K562 (cell line): ENCODE data around the gene USP46. TPM values are rescaled to one million over a fixed set of nuclear protein-coding genes. Genes with fewer than 3 reads are reported as not detected.

ENCODE experiments used
- polyA plus RNA-seq, 8 experiments: library from polyadenylated mRNA; depleted of rRNA in 4 of 8; stranded (reverse) in 5 of 8; unstranded in 3 of 8; fragments of >200 nt; fragmentation: Nextera tagmentation in 2 of 8; fragmentation: Illumina TruSeq in 1 of 8; extraction: Ambion mirVana in 2 of 8; extraction: Trizol in 1 of 8; gene quantifications; 2 replicates each; pipeline versions ENCODE4 v1.2.1 to v1.2.3, GENCODE V29; 2011 to 2014; ENCODE audit warnings: inconsistent platforms in 1 of 8, missing spikeins in 1 of 8
- total RNA-seq, 7 experiments: library from RNA; depleted of rRNA in 6 of 7; stranded (reverse); fragments of >200 nt in 6 of 7; fragmentation: Illumina TruSeq in 2 of 7; extraction: Trizol in 2 of 7; gene quantifications; 2 replicates each; pipeline versions ENCODE4 v1.2.1 to v1.2.3, GENCODE V29; 2011 to 2021; ENCODE audit warnings: low replicate concordance in 1 of 7
- TF ChIP-seq, protein P1 (sequence below): fragments of 250-450 bp; sonication (Bioruptor Pico); IDR thresholded peaks from 2 replicates; pipeline ENCODE4 v1.4.0; 2020
- TF ChIP-seq, protein P2 (sequence below): fragments of 450-650 bp; IDR thresholded peaks from 2 replicates; pipeline ENCODE4 v1.6.1; 2016; ENCODE audit warnings: antibody characterized with exemption

The USP46 gene
- total and polyA plus RNA-seq, 9 of the 15 experiments (the other 6 are each of a cell fraction or from before 2014, with no cell fraction given) = 3.0 to 11.7 (median 8.4) TPM

GRCh38 chr4:52588771-52589591 lies 70.1 kb downstream of the USP46 start (continued):
- TF ChIP-seq, protein P1, sequence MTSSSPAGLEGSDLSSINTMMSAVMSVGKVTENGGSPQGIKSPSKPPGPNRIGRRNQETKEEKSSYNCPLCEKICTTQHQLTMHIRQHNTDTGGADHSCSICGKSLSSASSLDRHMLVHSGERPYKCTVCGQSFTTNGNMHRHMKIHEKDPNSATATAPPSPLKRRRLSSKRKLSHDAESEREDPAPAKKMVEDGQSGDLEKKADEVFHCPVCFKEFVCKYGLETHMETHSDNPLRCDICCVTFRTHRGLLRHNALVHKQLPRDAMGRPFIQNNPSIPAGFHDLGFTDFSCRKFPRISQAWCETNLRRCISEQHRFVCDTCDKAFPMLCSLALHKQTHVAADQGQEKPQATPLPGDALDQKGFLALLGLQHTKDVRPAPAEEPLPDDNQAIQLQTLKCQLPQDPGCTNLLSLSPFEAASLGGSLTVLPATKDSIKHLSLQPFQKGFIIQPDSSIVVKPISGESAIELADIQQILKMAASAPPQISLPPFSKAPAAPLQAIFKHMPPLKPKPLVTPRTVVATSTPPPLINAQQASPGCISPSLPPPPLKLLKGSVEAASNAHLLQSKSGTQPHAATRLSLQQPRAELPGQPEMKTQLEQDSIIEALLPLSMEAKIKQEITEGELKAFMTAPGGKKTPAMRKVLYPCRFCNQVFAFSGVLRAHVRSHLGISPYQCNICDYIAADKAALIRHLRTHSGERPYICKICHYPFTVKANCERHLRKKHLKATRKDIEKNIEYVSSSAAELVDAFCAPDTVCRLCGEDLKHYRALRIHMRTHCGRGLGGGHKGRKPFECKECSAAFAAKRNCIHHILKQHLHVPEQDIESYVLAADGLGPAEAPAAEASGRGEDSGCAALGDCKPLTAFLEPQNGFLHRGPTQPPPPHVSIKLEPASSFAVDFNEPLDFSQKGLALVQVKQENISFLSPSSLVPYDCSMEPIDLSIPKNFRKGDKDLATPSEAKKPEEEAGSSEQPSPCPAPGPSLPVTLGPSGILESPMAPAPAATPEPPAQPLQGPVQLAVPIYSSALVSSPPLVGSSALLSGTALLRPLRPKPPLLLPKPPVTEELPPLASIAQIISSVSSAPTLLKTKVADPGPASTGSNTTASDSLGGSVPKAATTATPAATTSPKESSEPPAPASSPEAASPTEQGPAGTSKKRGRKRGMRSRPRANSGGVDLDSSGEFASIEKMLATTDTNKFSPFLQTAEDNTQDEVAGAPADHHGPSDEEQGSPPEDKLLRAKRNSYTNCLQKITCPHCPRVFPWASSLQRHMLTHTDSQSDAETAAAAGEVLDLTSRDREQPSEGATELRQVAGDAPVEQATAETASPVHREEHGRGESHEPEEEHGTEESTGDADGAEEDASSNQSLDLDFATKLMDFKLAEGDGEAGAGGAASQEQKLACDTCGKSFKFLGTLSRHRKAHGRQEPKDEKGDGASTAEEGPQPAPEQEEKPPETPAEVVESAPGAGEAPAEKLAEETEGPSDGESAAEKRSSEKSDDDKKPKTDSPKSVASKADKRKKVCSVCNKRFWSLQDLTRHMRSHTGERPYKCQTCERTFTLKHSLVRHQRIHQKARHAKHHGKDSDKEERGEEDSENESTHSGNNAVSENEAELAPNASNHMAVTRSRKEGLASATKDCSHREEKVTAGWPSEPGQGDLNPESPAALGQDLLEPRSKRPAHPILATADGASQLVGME (CRISPR knock-in tag) = no peak
- TF ChIP-seq, protein P2, sequence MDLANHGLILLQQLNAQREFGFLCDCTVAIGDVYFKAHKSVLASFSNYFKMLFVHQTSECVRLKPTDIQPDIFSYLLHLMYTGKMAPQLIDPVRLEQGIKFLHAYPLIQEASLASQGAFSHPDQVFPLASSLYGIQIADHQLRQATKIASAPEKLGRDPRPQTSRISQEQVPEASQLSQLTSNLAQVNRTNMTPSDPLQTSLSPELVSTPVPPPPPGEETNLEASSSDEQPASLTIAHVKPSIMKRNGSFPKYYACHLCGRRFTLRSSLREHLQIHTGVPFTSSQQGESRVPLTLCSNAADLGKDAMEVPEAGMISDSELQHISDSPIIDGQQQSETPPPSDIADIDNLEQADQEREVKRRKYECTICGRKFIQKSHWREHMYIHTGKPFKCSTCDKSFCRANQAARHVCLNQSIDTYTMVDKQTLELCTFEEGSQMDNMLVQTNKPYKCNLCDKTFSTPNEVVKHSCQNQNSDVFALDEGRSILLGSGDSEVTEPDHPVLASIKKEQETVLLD = no peak
- TF ChIP-seq, all 486 proteins: peak for 11
